PC-9 (cell line): ENCODE results near the gene KRT73.

Experiments
- EZH2 ChIP-seq: fragments of 200-600 bp; sonication (generic); IDR thresholded peaks from 2 replicates; pipeline ENCODE4 v1.8.0; 2017; ENCODE audit warnings: antibody characterized with exemption, low read depth
- TF ChIP-seq, protein P1 (sequence below): fragments of 200-600 bp; sonication (generic); conservative IDR thresholded peaks from 2 replicates; pipeline ENCODE4 v1.6.1; 2017; ENCODE audit warnings: mixed run types, antibody characterized with exemption, mild to moderate bottlenecking, moderate library complexity

DNA sequence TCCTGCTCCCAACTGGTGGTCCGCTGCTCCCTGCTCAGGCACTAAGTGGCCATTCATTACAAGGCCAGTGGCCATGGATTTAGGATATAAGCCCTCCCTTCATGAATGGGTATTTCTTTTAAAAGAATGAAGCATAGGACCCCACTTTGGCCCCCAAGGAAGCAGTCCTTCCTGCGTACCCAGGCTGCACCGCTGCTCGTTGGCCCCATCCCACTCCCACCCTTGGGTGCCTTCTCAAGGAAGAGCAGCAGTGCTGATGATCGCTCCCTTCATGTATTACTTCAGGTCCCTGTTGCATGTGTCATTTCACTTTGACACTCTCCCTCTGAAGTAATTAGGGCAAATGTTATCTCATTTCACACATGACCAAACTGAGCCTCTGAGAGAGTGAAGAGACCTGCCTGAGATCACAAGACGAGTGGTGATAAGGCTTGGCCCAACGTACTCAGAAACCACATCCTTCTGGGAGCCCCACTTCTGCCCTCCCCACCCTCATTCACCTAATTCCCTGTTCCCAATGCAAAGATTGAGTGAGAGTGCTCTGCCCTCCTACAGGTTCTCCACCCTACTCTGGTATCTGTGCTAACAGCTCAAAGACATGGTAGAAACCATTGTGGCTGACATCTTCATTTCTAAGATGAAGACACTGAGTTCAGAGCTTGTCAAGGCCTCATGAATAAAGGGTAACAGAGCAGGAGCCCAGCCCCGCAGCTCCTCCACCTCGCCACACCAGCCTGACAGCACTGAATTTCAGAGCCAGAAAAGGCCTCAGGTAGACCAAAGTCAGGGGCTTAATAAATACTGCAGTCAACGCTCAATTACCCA, 43.9 kb upstream of the KRT73 start:
- TF ChIP-seq, protein P1, sequence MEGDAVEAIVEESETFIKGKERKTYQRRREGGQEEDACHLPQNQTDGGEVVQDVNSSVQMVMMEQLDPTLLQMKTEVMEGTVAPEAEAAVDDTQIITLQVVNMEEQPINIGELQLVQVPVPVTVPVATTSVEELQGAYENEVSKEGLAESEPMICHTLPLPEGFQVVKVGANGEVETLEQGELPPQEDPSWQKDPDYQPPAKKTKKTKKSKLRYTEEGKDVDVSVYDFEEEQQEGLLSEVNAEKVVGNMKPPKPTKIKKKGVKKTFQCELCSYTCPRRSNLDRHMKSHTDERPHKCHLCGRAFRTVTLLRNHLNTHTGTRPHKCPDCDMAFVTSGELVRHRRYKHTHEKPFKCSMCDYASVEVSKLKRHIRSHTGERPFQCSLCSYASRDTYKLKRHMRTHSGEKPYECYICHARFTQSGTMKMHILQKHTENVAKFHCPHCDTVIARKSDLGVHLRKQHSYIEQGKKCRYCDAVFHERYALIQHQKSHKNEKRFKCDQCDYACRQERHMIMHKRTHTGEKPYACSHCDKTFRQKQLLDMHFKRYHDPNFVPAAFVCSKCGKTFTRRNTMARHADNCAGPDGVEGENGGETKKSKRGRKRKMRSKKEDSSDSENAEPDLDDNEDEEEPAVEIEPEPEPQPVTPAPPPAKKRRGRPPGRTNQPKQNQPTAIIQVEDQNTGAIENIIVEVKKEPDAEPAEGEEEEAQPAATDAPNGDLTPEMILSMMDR, result no peak
- no peak for TF ChIP-seq EZH2
